KMS-11 (cell line): Measurements from ENCODE around the gene KCNJ6.

ENCODE experiments used
- H2AFZ ChIP-seq: fragments of 200-600 bp; sonication (generic); 2 replicates; pipeline ENCODE4 v1.6.1; 2016; ENCODE audit warnings: antibody characterized with exemption, mixed run types, low read depth
- H3K27ac ChIP-seq: fragments of 200-600 bp; sonication (generic); 2 replicates; pipeline ENCODE4 v1.6.1; 2016; ENCODE audit warnings: mild to moderate bottlenecking, mixed run types
- H3K27me3 ChIP-seq: fragments of 200-600 bp; sonication (generic); 2 replicates; pipeline ENCODE4 v1.6.1; 2017; ENCODE audit warnings: mild to moderate bottlenecking, low read depth, mixed run types, moderate library complexity; ENCODE audit not compliant: insufficient read depth
- H3K36me3 ChIP-seq: fragments of 200-600 bp; sonication (generic); 2 replicates; pipeline ENCODE4 v1.6.1; 2017; ENCODE audit warnings: mild to moderate bottlenecking, mixed run types; ENCODE audit not compliant: insufficient read depth
- H3K4me1 ChIP-seq: fragments of 200-600 bp; sonication (generic); 2 replicates; pipeline ENCODE4 v1.6.1; 2016; ENCODE audit warnings: mild to moderate bottlenecking, low read depth, mixed run types; ENCODE audit not compliant: poor library complexity, severe bottlenecking
- H3K4me2 ChIP-seq: fragments of 200-600 bp; sonication (generic); 2 replicates; pipeline ENCODE4 v1.7.0; 2016; ENCODE audit warnings: mild to moderate bottlenecking, mixed run types
- H3K4me3 ChIP-seq: fragments of 200-600 bp; sonication (generic); IDR thresholded peaks from 2 replicates; pipeline ENCODE4 v1.6.1; 2017; ENCODE audit warnings: low read depth, low read length, mixed read lengths; ENCODE audit not compliant: insufficient read depth
- H3K79me2 ChIP-seq: fragments of 200-600 bp; sonication (generic); 2 replicates; pipeline ENCODE4 v1.6.1; 2016; ENCODE audit warnings: low read depth, mixed run types; ENCODE audit not compliant: insufficient read depth
- H3K9ac ChIP-seq: fragments of 200-600 bp; sonication (generic); 2 replicates; pipeline ENCODE4 v1.6.1; 2016; ENCODE audit warnings: mild to moderate bottlenecking, mixed run types
- H4K20me1 ChIP-seq: fragments of 200-600 bp; sonication (generic); 2 replicates; pipeline ENCODE4 v1.6.1; 2016; ENCODE audit warnings: mild to moderate bottlenecking, mixed run types; ENCODE audit not compliant: insufficient read depth
- TF ChIP-seq, protein P1 (sequence below): fragments of 200-600 bp; sonication (generic); conservative IDR thresholded peaks from 2 replicates; pipeline ENCODE4 v1.6.1; 2017; ENCODE audit warnings: low read depth, mild to moderate bottlenecking, antibody characterized with exemption, low read length, moderate library complexity, mixed read lengths

Gene KCNJ6

DNA sequence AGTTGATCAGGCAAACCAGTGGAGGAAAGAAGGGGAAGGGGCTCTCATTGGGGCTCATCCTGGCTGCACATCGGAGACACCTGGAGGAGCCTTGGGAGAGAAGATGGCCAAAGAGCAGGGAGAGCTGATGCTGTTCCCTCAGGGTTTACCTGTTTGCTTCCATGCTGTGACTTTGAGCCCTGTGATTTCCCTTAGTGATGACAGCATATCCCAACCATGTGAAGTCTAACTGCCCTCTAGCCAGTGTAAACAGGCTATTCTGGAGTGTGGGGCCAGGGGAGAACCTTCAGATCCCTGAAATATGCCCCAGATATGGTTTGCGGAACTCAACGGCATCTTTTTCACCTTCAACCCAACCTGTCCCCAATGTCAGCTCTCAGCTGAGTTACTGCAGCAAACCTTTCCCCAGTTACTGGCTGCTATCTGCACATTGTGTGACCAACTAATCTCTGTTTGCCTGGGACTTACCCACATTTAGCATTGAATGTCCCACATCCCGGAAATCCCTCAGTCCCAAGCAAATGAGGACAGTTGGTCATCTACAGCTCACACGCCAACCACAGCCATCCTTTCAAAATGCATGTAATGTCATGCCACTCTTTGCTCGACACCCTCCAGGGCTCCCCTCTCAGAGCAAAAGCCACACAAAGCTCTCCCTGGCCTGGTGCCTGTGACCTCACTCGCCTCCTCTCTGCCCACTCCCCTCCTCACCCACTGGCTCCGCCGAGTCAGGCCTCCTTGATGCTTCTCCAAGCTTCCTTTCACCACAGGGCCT, 242.3 kb downstream of the KCNJ6 start:
- Histone ChIP-seq H3K36me3 (no peaks in the 10 kb centered on the region), H3K79me2 (no peaks in the 10 kb centered on the region), H2AFZ (no peak overlapping the region), H3K9ac (no peak overlapping the region), H4K20me1 (no peaks in the 10 kb centered on the region), H3K4me1 (no peaks in the 10 kb centered on the region), H3K27me3 (no peaks in the 10 kb centered on the region), H3K4me3 (no peak overlapping the region), H3K4me2 (no peak overlapping the region), H3K27ac (no peak overlapping the region)
- TF ChIP-seq, protein P1, sequence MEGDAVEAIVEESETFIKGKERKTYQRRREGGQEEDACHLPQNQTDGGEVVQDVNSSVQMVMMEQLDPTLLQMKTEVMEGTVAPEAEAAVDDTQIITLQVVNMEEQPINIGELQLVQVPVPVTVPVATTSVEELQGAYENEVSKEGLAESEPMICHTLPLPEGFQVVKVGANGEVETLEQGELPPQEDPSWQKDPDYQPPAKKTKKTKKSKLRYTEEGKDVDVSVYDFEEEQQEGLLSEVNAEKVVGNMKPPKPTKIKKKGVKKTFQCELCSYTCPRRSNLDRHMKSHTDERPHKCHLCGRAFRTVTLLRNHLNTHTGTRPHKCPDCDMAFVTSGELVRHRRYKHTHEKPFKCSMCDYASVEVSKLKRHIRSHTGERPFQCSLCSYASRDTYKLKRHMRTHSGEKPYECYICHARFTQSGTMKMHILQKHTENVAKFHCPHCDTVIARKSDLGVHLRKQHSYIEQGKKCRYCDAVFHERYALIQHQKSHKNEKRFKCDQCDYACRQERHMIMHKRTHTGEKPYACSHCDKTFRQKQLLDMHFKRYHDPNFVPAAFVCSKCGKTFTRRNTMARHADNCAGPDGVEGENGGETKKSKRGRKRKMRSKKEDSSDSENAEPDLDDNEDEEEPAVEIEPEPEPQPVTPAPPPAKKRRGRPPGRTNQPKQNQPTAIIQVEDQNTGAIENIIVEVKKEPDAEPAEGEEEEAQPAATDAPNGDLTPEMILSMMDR = no peak

DNA sequence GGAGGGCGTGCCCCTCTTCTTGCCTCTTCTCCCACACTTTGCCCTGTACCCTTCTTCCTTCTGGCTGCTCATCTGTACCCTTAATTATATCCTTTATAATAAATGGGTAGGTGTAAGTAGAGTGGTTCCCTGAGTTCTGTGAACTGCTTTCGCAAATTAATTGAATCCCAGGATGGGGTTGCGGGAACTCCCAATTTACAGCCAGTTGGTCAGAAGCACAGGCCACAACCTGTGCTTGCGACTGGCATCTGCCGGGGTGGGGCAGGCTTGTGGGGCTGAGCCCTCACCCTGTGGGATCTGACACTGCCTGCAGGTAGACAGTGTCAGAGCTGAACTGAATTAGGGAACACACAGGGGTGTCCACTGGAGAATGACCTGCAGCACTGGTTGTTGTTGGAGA, 244.9 kb downstream of the KCNJ6 start:
- TF ChIP-seq, protein P1 = no peak
- Histone ChIP-seq H3K4me1 (no peaks in the 10 kb centered on the region), H2AFZ (no peak overlapping the region), H3K4me2 (no peak overlapping the region), H3K9ac (no peak overlapping the region), H3K27ac (no peak overlapping the region), H4K20me1 (no peaks in the 10 kb centered on the region), H3K4me3 (no peak overlapping the region), H3K79me2 (no peaks in the 10 kb centered on the region), H3K36me3 (no peaks in the 10 kb centered on the region), H3K27me3 (no peaks in the 10 kb centered on the region)

DNA sequence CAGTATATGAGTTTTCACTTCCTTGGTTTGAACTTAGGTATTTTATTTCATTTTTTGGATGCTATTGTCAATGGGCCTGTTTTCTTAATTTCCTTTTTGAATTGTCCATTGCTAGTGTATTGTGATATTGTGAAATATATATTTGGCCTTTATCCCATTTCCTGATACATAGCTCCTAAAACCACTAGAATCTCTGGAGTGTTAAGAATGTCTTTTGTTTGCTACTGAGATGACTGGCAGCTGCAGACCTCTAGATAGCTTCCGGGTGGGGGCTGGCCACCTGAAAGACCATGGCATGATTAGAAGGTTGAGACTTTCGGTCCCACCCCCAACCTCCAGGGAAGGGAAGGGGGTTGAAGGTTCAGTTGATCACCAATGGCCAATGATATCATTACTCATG, 245.4 kb downstream of the KCNJ6 start:
- H4K20me1 ChIP-seq = no peaks in the 10 kb centered on the region
- no peaks in the 10 kb centered on the region for H3K36me3 ChIP-seq
- H3K79me2 ChIP-seq = no peaks in the 10 kb centered on the region
- no peak overlapping the region for H3K27ac ChIP-seq
- no peak overlapping the region for H3K4me2 ChIP-seq
- TF ChIP-seq, protein P1 = no peak
- H3K4me1 ChIP-seq = peaks cover 1% of the 10 kb centered on the region
- no peak overlapping the region for H3K9ac ChIP-seq
- H3K4me3 ChIP-seq = no peak overlapping the region
- H3K27me3 ChIP-seq = no peaks in the 10 kb centered on the region
- no peak overlapping the region for H2AFZ ChIP-seq

DNA sequence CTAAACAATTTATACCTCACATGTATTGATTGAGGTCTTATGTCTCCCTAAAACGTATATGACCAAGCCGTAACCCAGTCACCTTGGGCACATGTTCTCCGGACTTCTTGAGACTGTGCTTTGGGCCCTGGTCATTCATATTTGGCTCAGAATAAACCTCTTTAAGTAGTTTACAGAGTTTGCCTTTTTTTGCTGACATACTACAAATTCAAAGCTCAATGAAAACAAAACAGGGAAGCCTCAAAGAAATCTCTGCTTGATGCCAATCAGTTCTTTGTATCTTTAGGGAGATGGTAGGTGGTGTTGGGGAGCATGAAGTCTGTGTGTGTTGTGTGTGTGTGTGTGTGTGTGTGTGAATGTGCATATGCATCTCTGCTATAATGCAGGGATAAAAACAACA, 247.0 kb downstream of the KCNJ6 start:
- Histone ChIP-seq H3K27ac (no peak overlapping the region), H3K27me3 (no peaks in the 10 kb centered on the region), H3K4me1 (peaks cover 5% of the 10 kb centered on the region), H3K4me2 (no peak overlapping the region), H3K4me3 (no peak overlapping the region), H3K9ac (no peak overlapping the region), H4K20me1 (no peaks in the 10 kb centered on the region), H3K79me2 (no peaks in the 10 kb centered on the region), H2AFZ (no peak overlapping the region), H3K36me3 (no peaks in the 10 kb centered on the region)
- TF ChIP-seq, protein P1 = no peak
